Measurements from ENCODE around the gene CERKL.

Gene CERKL

DNA sequence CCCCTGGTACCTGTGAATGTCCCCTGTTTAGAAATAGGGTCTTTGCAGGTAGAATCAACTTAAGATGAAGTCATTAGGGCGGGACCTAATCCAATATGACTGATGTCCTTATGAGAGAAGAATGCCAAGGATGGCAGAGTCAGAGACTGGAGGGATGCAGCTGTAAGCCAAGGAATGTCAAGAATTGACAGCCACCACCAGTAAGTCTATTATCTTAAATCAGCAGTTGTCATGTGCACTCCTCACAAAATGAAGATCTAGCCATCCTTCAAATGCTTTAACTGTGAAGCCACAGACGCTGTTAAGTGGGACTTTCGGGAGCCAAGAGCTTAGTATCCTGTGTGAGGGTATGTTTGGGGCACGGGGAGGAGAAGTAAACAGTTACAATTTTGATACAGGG, 116.5 kb downstream of the CERKL start:
- TF ChIP-seq, protein P1, sequence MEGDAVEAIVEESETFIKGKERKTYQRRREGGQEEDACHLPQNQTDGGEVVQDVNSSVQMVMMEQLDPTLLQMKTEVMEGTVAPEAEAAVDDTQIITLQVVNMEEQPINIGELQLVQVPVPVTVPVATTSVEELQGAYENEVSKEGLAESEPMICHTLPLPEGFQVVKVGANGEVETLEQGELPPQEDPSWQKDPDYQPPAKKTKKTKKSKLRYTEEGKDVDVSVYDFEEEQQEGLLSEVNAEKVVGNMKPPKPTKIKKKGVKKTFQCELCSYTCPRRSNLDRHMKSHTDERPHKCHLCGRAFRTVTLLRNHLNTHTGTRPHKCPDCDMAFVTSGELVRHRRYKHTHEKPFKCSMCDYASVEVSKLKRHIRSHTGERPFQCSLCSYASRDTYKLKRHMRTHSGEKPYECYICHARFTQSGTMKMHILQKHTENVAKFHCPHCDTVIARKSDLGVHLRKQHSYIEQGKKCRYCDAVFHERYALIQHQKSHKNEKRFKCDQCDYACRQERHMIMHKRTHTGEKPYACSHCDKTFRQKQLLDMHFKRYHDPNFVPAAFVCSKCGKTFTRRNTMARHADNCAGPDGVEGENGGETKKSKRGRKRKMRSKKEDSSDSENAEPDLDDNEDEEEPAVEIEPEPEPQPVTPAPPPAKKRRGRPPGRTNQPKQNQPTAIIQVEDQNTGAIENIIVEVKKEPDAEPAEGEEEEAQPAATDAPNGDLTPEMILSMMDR (IDR thresholded peaks at IDR 0.05; ENCODE audit: borderline replicate concordance, insufficient read depth, low read depth, low read length), result no peak
- no peak overlapping the region for H3K4me3 ChIP-seq (ENCODE audit: low read depth, low read length)

DNA sequence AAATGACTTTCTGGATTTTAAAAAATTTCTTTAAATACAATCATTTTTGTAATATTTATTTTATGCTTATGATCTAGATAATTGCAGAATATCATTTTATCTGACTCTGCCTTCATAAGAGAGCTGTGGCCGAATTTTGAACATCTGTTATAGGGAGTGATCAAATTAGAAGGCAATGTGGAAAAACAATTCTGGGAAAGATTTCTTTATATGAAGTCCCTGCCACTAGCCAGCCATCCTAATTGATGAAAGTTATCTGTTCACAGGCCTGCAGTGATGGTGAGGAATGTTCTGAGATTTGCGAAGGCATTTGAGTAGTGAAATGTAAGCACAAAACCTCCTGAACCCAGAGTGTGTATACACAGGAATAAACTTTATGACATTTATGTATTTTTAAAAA, 120.2 kb downstream of the CERKL start:
- TF ChIP-seq, protein P1 (IDR thresholded peaks at IDR 0.05; ENCODE audit: borderline replicate concordance, insufficient read depth, low read depth, low read length), result no peak
- H3K4me3 ChIP-seq (ENCODE audit: low read depth, low read length), result no peak overlapping the region

DNA sequence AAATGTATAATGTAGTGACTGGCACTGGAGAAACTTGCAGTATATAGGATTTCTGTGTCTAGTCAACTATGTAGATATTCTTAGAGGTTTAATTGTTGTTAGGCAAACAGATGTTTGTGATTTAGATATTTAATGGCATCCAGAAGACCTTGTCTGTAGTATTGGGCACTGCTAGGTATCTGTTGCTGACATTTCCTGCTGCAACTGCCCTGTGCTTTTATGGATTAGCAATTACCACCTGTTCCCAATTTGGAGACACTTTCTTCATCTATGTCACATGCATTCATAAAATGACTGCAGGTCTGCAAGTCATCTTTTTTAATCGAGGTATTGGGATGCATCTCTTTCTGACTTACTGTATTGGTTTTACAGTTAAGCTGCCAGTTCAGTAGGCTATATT, 128.5 kb downstream of the CERKL start:
- H3K4me3 ChIP-seq (ENCODE audit: low read depth, low read length), result no peak overlapping the region
- TF ChIP-seq, protein P1 (IDR thresholded peaks at IDR 0.05; ENCODE audit: borderline replicate concordance, insufficient read depth, low read depth, low read length), result no peak

DNA sequence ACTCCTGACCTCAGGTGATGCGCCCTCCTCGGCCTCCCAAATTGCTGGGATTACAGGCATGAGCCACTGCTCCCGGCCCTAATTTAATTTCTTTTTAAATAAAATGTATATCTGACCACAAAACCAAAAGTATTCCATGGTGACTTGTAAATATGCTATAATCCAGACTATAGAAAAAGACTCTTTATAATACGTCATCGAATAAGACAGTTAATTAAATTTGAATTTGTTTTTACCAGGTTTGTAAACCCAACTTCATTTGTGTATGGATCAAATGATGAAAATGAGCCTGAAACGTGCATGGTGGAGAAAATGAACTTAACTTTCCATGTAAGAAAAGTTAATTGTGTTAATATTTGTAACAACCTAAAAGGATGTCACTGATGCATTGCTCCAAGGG, 129.8 kb downstream of the CERKL start:
- no peak overlapping the region for H3K4me3 ChIP-seq (ENCODE audit: low read depth, low read length)
- TF ChIP-seq, protein P1 (IDR thresholded peaks at IDR 0.05; ENCODE audit: borderline replicate concordance, insufficient read depth, low read depth, low read length), result no peak

DNA sequence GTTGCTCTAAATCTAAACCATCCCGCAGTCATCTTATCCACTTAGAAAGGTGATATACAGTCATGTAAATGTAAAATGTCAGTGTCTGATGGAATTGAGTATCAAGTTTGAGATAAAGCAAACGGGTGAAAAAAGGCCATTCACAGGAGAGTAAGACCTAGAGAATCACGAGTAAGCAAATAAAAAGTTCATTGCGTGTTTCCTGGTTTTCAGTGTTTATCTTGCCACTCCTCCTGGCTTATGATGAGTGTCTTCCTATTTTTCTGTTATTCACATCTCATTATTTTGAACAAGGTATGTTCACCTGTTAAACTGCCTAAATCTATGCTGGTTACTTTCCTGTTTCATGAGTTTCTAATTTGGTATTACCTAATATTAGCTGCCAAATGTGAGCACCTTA, 130.9 kb downstream of the CERKL start:
- H3K4me3 ChIP-seq (ENCODE audit: low read depth, low read length), result no peak overlapping the region
- TF ChIP-seq, protein P1 (IDR thresholded peaks at IDR 0.05; ENCODE audit: borderline replicate concordance, insufficient read depth, low read depth, low read length), result no peak

DNA sequence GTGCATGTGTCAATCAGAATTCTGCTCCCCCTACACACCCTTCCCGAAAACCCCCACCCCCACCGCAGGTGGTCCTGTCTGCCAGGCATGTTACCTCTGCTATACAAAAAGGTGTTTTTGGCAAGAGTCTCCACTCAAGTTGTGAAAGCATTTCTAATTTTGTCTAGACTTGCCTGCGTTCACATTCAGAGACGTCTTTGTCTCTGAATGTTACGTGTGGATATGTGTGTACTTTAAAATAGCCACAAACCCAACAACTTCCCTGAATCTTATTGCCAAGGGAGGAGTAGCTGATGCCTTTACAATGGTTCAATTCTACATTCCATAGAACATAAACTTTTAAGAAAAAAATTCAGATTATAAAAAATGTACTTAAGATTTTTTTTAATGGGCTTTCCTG, 133.1 kb downstream of the CERKL start:
- TF ChIP-seq, protein P1 (IDR thresholded peaks at IDR 0.05; ENCODE audit: borderline replicate concordance, insufficient read depth, low read depth, low read length), result no peak
- H3K4me3 ChIP-seq (ENCODE audit: low read depth, low read length), result no peak overlapping the region

DNA sequence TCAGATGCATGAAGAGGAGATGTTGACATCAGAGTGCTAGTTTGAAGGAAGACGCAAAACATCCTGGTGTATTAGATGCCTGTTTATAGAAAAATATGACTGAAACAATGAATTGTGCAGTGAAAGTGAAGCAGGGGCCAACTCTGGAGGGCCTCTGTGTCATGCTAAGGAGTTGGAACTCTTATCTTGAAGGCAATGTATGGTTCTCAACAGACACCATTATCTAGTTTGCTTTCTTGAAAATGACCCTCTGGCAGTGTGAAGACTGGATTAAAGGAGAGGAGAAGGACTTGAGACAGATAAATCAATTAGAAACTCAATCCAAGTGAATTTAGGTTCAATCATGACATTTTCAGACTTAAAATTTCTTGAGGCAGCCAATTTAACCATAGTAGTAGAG, 136.7 kb downstream of the CERKL start:
- TF ChIP-seq, protein P1 (IDR thresholded peaks at IDR 0.05; ENCODE audit: borderline replicate concordance, insufficient read depth, low read depth, low read length), result no peak

More for the DNA sequence above, 136.7 kb downstream of the CERKL start:
- H3K4me3 ChIP-seq (ENCODE audit: low read depth, low read length), result no peak overlapping the region
